SK-N-SH (cell line): ENCODE measurements around the gene MACROD2. TPM values are rescaled to one million over a fixed set of nuclear protein-coding genes. Genes with fewer than 3 reads are reported as not detected.

Source experiments
- CTCF ChIA-PET: fragments of 300-600, 350-600 bp; formaldehyde crosslinking; extraction: SDS; loops from one replicate; lab custom pipeline; 2021; lab: Yijun Ruan, JAX
- POLR2A ChIA-PET: fragments of 350-600 bp; sonication (Branson Sonifier 250); formaldehyde crosslinking; extraction: SDS; loops from one replicate; lab custom pipeline; 2020; ENCODE audit warnings: antibody characterized with exemption, inconsistent platforms; lab: Yijun Ruan, JAX
- DNase-seq: peaks from one replicate; pipeline ENCODE4 v3.0.0; 2012
- H2AFZ ChIP-seq: fragments of 200-600 bp; sonication (generic); 2 replicates; pipeline ENCODE4 v1.8.1; 2016; ENCODE audit warnings: antibody characterized with exemption, mild to moderate bottlenecking, low read depth
- H3F3A ChIP-seq: fragments of 200-600 bp; sonication (generic); replicated peaks from 2 replicates; pipeline ENCODE3; 2016; ENCODE audit warnings: antibody characterized with exemption, mild to moderate bottlenecking; ENCODE audit not compliant: insufficient read depth
- H3K27ac ChIP-seq, 2 experiments: fragments of 200-500 bp in 1 of 2; fragments of 200-600 bp in 1 of 2; sonication (Bioruptor generic) in 1 of 2; sonication (generic), shearing (Covaris generic) in 1 of 2; 2 replicates each; pipeline versions ENCODE4 v1.5.1 to v1.6.1; 2014 to 2016; ENCODE audit warnings: low read depth in 2 of 2, inconsistent platforms in 1 of 2, low read length in 1 of 2, mild to moderate bottlenecking in 1 of 2, mixed read lengths in 1 of 2
- H3K27me3 ChIP-seq: fragments of 200-600 bp; sonication (generic), shearing (Covaris generic); 2 replicates; pipeline ENCODE4 v1.6.1; 2016; ENCODE audit warnings: mixed run types; ENCODE audit not compliant: insufficient read depth
- H3K36me3 ChIP-seq, 2 experiments: fragments of 200-500 bp in 1 of 2; fragments of 200-600 bp in 1 of 2; sonication (Bioruptor generic) in 1 of 2; sonication (generic) in 1 of 2; replicated peaks in 1 of 2; 2 replicates each; pipeline versions ENCODE3 to v1.5.1; 2014 to 2016; ENCODE audit warnings: low read length in 1 of 2, mild to moderate bottlenecking in 1 of 2; ENCODE audit not compliant: insufficient read depth in 2 of 2, control insufficient read depth in 1 of 2
- H3K4me1 ChIP-seq, 2 experiments: fragments of 200-500 bp in 1 of 2; fragments of 200-600 bp in 1 of 2; sonication (Bioruptor generic) in 1 of 2; sonication (generic), shearing (Covaris generic) in 1 of 2; 2 replicates each; pipeline versions ENCODE4 v1.5.1 to v1.6.1; 2014 to 2016; ENCODE audit warnings: low read depth in 1 of 2, low read length in 1 of 2, mixed run types in 1 of 2; ENCODE audit not compliant: insufficient read depth in 2 of 2, control insufficient read depth in 1 of 2
- H3K4me2 ChIP-seq: fragments of 200-600 bp; sonication (generic), shearing (Covaris generic); 2 replicates; pipeline ENCODE4 v1.6.1; 2017; ENCODE audit warnings: mixed run types
- H3K4me3 ChIP-seq, 2 experiments: fragments of 200-500 bp in 1 of 2; fragments of 200-600 bp in 1 of 2; sonication (Bioruptor generic) in 1 of 2; sonication (generic), shearing (Covaris generic) in 1 of 2; 2 replicates each; pipeline versions ENCODE4 v1.5.1 to v1.8.1; 2014 to 2016; ENCODE audit warnings: low read depth in 2 of 2, inconsistent platforms in 1 of 2, low read length in 1 of 2, mild to moderate bottlenecking in 1 of 2, mixed read lengths in 1 of 2, moderate library complexity in 1 of 2
- H3K79me2 ChIP-seq: fragments of 200-600 bp; sonication (generic); 2 replicates; pipeline ENCODE4 v1.8.1; 2017; ENCODE audit warnings: mild to moderate bottlenecking; ENCODE audit not compliant: insufficient read depth
- H3K9ac ChIP-seq: fragments of 200-600 bp; sonication (generic); 2 replicates; pipeline ENCODE4 v1.6.1; 2017; ENCODE audit warnings: mixed run types
- H3K9me2 ChIP-seq: fragments of 200-600 bp; sonication (generic); 2 replicates; pipeline ENCODE4 v1.6.1; 2017; ENCODE audit warnings: mixed run types
- H3K9me3 ChIP-seq: fragments of 200-600 bp; sonication (generic); 2 replicates; pipeline ENCODE4 v1.6.1; 2017; ENCODE audit warnings: mixed run types, mild to moderate bottlenecking, moderate library complexity
- H4K20me1 ChIP-seq: fragments of 200-600 bp; sonication (generic); 2 replicates; pipeline ENCODE4 v1.6.1; 2017; ENCODE audit warnings: mild to moderate bottlenecking, mixed run types; ENCODE audit not compliant: insufficient read depth
- CHD2 ChIP-seq: fragments of 150-350 bp; IDR thresholded peaks from 2 replicates; pipeline ENCODE4 v1.6.1; 2018; ENCODE audit warnings: low read length; ENCODE audit not compliant: partially characterized antibody
- EP300 ChIP-seq, 2 experiments: IDR thresholded peaks; 2 replicates each; pipeline versions ENCODE4 v1.4.0 to v1.6.1; 2012; ENCODE audit warnings: borderline replicate concordance in 1 of 2, low read depth in 1 of 2, low read length in 1 of 2
- GABPA ChIP-seq: IDR thresholded peaks from 2 replicates; pipeline ENCODE4 v1.4.0; 2012; ENCODE audit warnings: low read depth, mild to moderate bottlenecking
- GATA2 ChIP-seq: sonication (generic); formaldehyde crosslinking; IDR thresholded peaks from 2 replicates; pipeline ENCODE4 v1.5.0; 2020; ENCODE audit warnings: mild to moderate bottlenecking, missing genetic modification reagents
- IRF3 ChIP-seq: fragments of 150-350 bp; IDR thresholded peaks from 2 replicates; pipeline ENCODE4 v1.6.1; 2016; ENCODE audit warnings: mild to moderate bottlenecking, low read depth, low read length
- JUND ChIP-seq: IDR thresholded peaks from 2 replicates; pipeline ENCODE4 v1.4.0; 2012
- MEF2A ChIP-seq: IDR thresholded peaks from 2 replicates; pipeline ENCODE4 v1.4.0; 2012; ENCODE audit warnings: low read depth, borderline replicate concordance
- NFIC ChIP-seq: IDR thresholded peaks from 2 replicates; pipeline ENCODE4 v1.4.0; 2012; ENCODE audit warnings: borderline replicate concordance
- RAD21 ChIP-seq: IDR thresholded peaks from 2 replicates; pipeline ENCODE4 v1.6.1; 2012; ENCODE audit warnings: mild to moderate bottlenecking, low read length
- RCOR1 ChIP-seq: fragments of 150-350 bp; IDR thresholded peaks from 2 replicates; pipeline ENCODE4 v1.6.1; 2017; ENCODE audit warnings: antibody characterized with exemption, low read length
- RFX5 ChIP-seq: IDR thresholded peaks from 2 replicates; pipeline ENCODE4 v1.6.1; 2012; ENCODE audit warnings: mild to moderate bottlenecking, improper control_type of control experiment, low read length
- SMC3 ChIP-seq: IDR thresholded peaks from 2 replicates; pipeline ENCODE4 v1.6.1; 2012; ENCODE audit warnings: low read depth, low read length, improper control_type of control experiment
- TCF12 ChIP-seq: IDR thresholded peaks from 2 replicates; pipeline ENCODE4 v1.4.0; 2012
- YY1 ChIP-seq: IDR thresholded peaks from 2 replicates; pipeline ENCODE4 v1.4.0; 2012; ENCODE audit warnings: low read depth, mild to moderate bottlenecking
- ZBTB33 ChIP-seq: IDR thresholded peaks from 2 replicates; pipeline ENCODE4 v1.4.0; 2012; ENCODE audit warnings: low read depth, borderline replicate concordance
- WGBS: methylation state at CpG from one replicate; pipeline ENCODE4 v1.1.6; 2017; ENCODE audit warnings: low lambda C conversion rate; 5-methylcytosine and 5-hydroxymethylcytosine counted together
- polyA plus RNA-seq, 3 experiments: library from polyadenylated mRNA; depleted of rRNA; stranded (reverse); fragments of >200 nt; gene quantifications; 2 replicates each; pipeline ENCODE4 v1.2.3, GENCODE V29; 2012
- TF ChIP-seq, protein P1 (sequence below): fragments of 200-600 bp; sonication (generic); IDR thresholded peaks from 2 replicates; pipeline ENCODE4 v1.6.1; 2017; ENCODE audit warnings: antibody characterized with exemption, mild to moderate bottlenecking, moderate library complexity

MACROD2 gene
- polyA plus RNA-seq, 1 of the 3 experiments (the other 2 are of a cell fraction): 0.33 TPM

DNA sequence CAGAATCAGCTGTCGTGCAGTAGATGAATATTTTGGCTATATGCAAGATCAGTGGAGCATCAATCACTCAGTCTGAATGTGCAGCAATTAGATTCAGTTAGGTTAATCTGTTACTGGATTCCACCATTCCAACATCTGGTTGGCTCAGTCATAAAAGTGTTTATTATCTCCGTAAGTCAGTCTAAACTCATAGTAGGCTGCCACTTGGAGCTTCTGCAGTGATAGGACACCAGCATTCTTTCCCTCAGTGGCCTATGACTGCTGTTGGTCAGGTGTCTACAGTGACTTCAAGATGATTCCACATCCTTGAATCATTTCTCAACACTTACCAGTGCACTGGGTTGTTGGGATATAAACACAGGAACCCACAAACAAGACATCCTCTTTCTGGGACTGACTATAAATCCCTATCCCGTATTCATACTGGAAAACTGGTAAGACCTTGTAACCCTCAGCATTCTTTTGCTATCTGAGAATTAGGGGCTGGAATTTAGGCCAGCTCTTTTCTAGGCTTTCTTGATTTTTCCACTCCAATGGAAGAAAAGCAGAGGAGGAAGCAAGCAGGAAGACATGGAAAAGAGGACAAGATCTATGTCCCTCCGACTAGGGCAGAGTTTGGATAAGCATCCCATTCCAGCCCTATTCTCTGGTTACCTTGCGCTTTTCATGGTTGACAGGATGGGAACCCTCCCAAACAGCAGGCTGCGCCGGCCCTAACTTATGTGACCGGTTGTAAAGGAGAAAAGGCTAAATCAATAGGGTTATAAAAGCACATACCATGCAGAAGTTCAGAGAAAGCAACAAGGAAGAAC lies 1658.3 kb downstream of the MACROD2 start:
- no peak for DNase-seq
- no peak overlapping the region for H3K4me2 ChIP-seq
- no peaks in the 10 kb centered on the region for H3F3A ChIP-seq
- no peaks in the 10 kb centered on the region for H4K20me1 ChIP-seq
- POLR2A ChIA-PET: no interaction called here
- TF ChIP-seq IRF3: no peak
- no peak for TF ChIP-seq GATA2 (CRISPR knock-in tag)
- no peak for TF ChIP-seq NFIC
- TF ChIP-seq JUND: no peak
- TF ChIP-seq SMC3: no peak
- no peak for TF ChIP-seq EP300 (IDR thresholded peaks at IDR 0.05; ENCODE audit: borderline replicate concordance in 1 of 2, low read depth in 1 of 2, low read length in 1 of 2)
- no peak for TF ChIP-seq YY1
- no peak for TF ChIP-seq CHD2
- no peak for TF ChIP-seq RAD21
- no peak for TF ChIP-seq MEF2A
- TF ChIP-seq RCOR1: no peak
- no peak for TF ChIP-seq GABPA
- TF ChIP-seq RFX5: no peak
- no peaks in the 10 kb centered on the region for H3K9me2 ChIP-seq
- no peaks in the 10 kb centered on the region for H3K9me3 ChIP-seq
- H3K4me1 ChIP-seq: peaks cover 0 to 2% of the 10 kb centered on the region in 2 experiments; a peak in 2 of 4 replicates
- no peaks in the 10 kb centered on the region for H3K36me3 ChIP-seq
- WGBS: 84% methylated on average over 8 of the region's 8 CpGs
- no peak overlapping the region for H2AFZ ChIP-seq
- no peaks in the 10 kb centered on the region for H3K27me3 ChIP-seq
- H3K9ac ChIP-seq: no peak overlapping the region
- H3K4me3 ChIP-seq: no peak overlapping the region
- H3K27ac ChIP-seq: no peak overlapping the region
- CTCF ChIA-PET: interaction anchor here (0.8 to 3.6 kb wide), 9 partner anchors 9 to 1319 kb away, joined by 3 to 11 read pairs (median 4); partner anchors contain the start of gene FLRT3
- H3K79me2 ChIP-seq: no peaks in the 10 kb centered on the region

DNA sequence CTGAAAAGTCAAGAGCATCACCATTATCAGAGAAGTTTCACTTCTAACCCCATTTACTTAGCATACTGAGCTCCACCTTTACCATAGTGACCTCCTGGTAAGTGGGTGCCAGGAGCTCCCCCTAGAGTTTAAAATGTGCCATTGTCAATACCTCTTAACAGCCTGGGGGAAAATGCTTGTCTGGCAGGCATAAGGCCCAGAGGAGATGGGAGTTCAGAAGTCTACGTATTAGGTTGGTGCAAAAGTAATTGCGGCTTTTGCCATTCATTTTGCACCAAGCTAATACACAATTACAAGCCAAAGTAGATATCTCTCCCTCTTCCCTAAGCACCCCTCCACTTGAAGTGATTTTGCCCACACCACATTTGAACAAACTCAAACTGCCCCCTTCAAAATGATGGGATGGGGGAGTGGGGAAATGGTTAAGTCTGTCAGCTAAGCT lies 1658.9 kb downstream of the MACROD2 start:
- DNase-seq: peak; percentile 24
- CTCF ChIA-PET: interaction anchor here (0.8 to 3.6 kb wide), 10 partner anchors 10 to 1320 kb away, joined by 3 to 11 read pairs (median 4); partner anchors contain the start of gene FLRT3
- Histone ChIP-seq H3K27me3 (no peaks in the 10 kb centered on the region), H3F3A (no peaks in the 10 kb centered on the region), H3K4me3 (no peak overlapping the region), H3K9me3 (no peaks in the 10 kb centered on the region), H3K4me1 (peaks cover 0 to 2% of the 10 kb centered on the region in 2 experiments; a peak in 2 of 4 replicates), H3K4me2 (no peak overlapping the region), H3K27ac (no peak overlapping the region), H3K9ac (no peak overlapping the region), H3K9me2 (no peaks in the 10 kb centered on the region), H3K36me3 (no peaks in the 10 kb centered on the region), H3K79me2 (no peaks in the 10 kb centered on the region), H4K20me1 (no peaks in the 10 kb centered on the region), H2AFZ (no peak overlapping the region)
- TF ChIP-seq RAD21: peak; percentile 66
- TF ChIP-seq ZBTB33: no peak
- TF ChIP-seq YY1: no peak
- TF ChIP-seq, protein P1, sequence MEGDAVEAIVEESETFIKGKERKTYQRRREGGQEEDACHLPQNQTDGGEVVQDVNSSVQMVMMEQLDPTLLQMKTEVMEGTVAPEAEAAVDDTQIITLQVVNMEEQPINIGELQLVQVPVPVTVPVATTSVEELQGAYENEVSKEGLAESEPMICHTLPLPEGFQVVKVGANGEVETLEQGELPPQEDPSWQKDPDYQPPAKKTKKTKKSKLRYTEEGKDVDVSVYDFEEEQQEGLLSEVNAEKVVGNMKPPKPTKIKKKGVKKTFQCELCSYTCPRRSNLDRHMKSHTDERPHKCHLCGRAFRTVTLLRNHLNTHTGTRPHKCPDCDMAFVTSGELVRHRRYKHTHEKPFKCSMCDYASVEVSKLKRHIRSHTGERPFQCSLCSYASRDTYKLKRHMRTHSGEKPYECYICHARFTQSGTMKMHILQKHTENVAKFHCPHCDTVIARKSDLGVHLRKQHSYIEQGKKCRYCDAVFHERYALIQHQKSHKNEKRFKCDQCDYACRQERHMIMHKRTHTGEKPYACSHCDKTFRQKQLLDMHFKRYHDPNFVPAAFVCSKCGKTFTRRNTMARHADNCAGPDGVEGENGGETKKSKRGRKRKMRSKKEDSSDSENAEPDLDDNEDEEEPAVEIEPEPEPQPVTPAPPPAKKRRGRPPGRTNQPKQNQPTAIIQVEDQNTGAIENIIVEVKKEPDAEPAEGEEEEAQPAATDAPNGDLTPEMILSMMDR: peak; percentile 68
- TF ChIP-seq SMC3: peak; percentile 44
- TF ChIP-seq TCF12: no peak
- POLR2A ChIA-PET: no interaction called here
- WGBS: 53% methylated on average over 2 of the region's 2 CpGs
